NT2/D1 (cell line): ENCODE results near the gene ISYNA1.

Source experiments
- SUZ12 ChIP-seq: IDR thresholded peaks from 2 replicates; pipeline ENCODE4 v1.6.1; 2011; ENCODE audit not compliant: insufficient read length, insufficient read depth; ENCODE audit errors: extremely low read depth
- YY1 ChIP-seq: IDR thresholded peaks from 2 replicates; pipeline ENCODE4 v1.6.1; 2011; ENCODE audit not compliant: insufficient read length, insufficient read depth
- ZNF274 ChIP-seq: IDR thresholded peaks from 2 replicates; pipeline ENCODE4 v1.6.1; 2011; ENCODE audit warnings: mild to moderate bottlenecking, low read depth, low read length

GRCh38 chr19:18466354-18466753 is 28.4 kb upstream of the ISYNA1 start:
- no peak for TF ChIP-seq YY1
- no peak for TF ChIP-seq ZNF274
- TF ChIP-seq SUZ12, result no peak
